Measurements from ENCODE around the gene ACSBG1.

Gene ACSBG1

GRCh38 chr15:78127882-78128281, 106.5 kb downstream of the ACSBG1 start:
- Histone ChIP-seq H3K9me2 (replicated peaks; ENCODE audit: insufficient read depth, low read length) (no peaks in the 10 kb centered on the region), H3K9ac (ENCODE audit: low read length) (no peak overlapping the region), H3K79me2 (ENCODE audit: low read length) (no peaks in the 10 kb centered on the region), H3K4me2 (ENCODE audit: low read depth, low read length) (no peak overlapping the region), H2AFZ (ENCODE audit: low read length) (no peak overlapping the region), H3K9me3 (replicated peaks; ENCODE audit: insufficient read depth, low read length) (no peaks in the 10 kb centered on the region), H3K36me3 (replicated peaks; ENCODE audit: insufficient read depth, low read length) (no peaks in the 10 kb centered on the region), H3K27me3 (replicated peaks; ENCODE audit: insufficient read depth, low read length) (no peaks in the 10 kb centered on the region), H4K20me1 (ENCODE audit: insufficient read depth, low read length) (no peaks in the 10 kb centered on the region), H3K4me3 (ENCODE audit: low read length) (no peak overlapping the region), H3K4me1 (ENCODE audit: low read length) (no peaks in the 10 kb centered on the region), H3K27ac (ENCODE audit: low read length) (no peak overlapping the region), H3F3A (ENCODE audit: insufficient read depth, low read length) (peaks cover 5% of the 10 kb centered on the region; the same call in 1 of the 2 replicates)
- DNase-seq, result no peak
- TF ChIP-seq EZH2 (optimal IDR thresholded peaks at IDR 0.05; ENCODE audit: low read depth, low read length), result no peak
- TF ChIP-seq CTCF (IDR thresholded peaks at IDR 0.05; ENCODE audit: low read length), result no peak
- no peak for TF ChIP-seq EZH2phosphoT487 (IDR thresholded peaks at IDR 0.05; ENCODE audit: low read length)

- H3K79me2 ChIP-seq (ENCODE audit: low read length), result no peaks in the 10 kb centered on the region
- H3K36me3 ChIP-seq (replicated peaks; ENCODE audit: insufficient read depth, low read length), result no peaks in the 10 kb centered on the region
- no peaks in the 10 kb centered on the region for H3K9me2 ChIP-seq (replicated peaks; ENCODE audit: insufficient read depth, low read length)
- no peaks in the 10 kb centered on the region for H3K27me3 ChIP-seq (replicated peaks; ENCODE audit: insufficient read depth, low read length)
- H3F3A ChIP-seq (ENCODE audit: insufficient read depth, low read length), result no peaks in the 10 kb centered on the region
- H2AFZ ChIP-seq (ENCODE audit: low read length), result no peak overlapping the region
- no peak overlapping the region for H3K4me2 ChIP-seq (ENCODE audit: low read depth, low read length)
- TF ChIP-seq EZH2 (optimal IDR thresholded peaks at IDR 0.05; ENCODE audit: low read depth, low read length) (no peak), CTCF (IDR thresholded peaks at IDR 0.05; ENCODE audit: low read length) (no peak), EZH2phosphoT487 (IDR thresholded peaks at IDR 0.05; ENCODE audit: low read length) (no peak)
- H4K20me1 ChIP-seq (ENCODE audit: insufficient read depth, low read length), result no peaks in the 10 kb centered on the region
- no peak overlapping the region for H3K9ac ChIP-seq (ENCODE audit: low read length)
- no peak for DNase-seq
- H3K4me3 ChIP-seq (ENCODE audit: low read length), result no peak overlapping the region
- no peaks in the 10 kb centered on the region for H3K4me1 ChIP-seq (ENCODE audit: low read length)
- H3K9me3 ChIP-seq (replicated peaks; ENCODE audit: insufficient read depth, low read length), result no peaks in the 10 kb centered on the region
- no peak overlapping the region for H3K27ac ChIP-seq (ENCODE audit: low read length)
Measured at GRCh38 chr15:78125267-78125666, 109.1 kb downstream of the ACSBG1 start.

GRCh38 chr15:78120523-78120922, 113.8 kb downstream of the ACSBG1 start:
- Histone ChIP-seq H3K27ac (ENCODE audit: low read length) (no peak overlapping the region), H3K79me2 (ENCODE audit: low read length) (no peaks in the 10 kb centered on the region), H3K9me2 (replicated peaks; ENCODE audit: insufficient read depth, low read length) (no peaks in the 10 kb centered on the region), H2AFZ (ENCODE audit: low read length) (no peak overlapping the region), H4K20me1 (ENCODE audit: insufficient read depth, low read length) (no peaks in the 10 kb centered on the region), H3K9me3 (replicated peaks; ENCODE audit: insufficient read depth, low read length) (no peaks in the 10 kb centered on the region), H3K9ac (ENCODE audit: low read length) (no peak overlapping the region), H3K4me3 (ENCODE audit: low read length) (no peak overlapping the region), H3F3A (ENCODE audit: insufficient read depth, low read length) (no peaks in the 10 kb centered on the region), H3K4me1 (ENCODE audit: low read length) (no peaks in the 10 kb centered on the region), H3K27me3 (replicated peaks; ENCODE audit: insufficient read depth, low read length) (no peaks in the 10 kb centered on the region), H3K36me3 (replicated peaks; ENCODE audit: insufficient read depth, low read length) (no peaks in the 10 kb centered on the region), H3K4me2 (ENCODE audit: low read depth, low read length) (no peak overlapping the region)
- DNase-seq, result no peak
- no peak for TF ChIP-seq CTCF (IDR thresholded peaks at IDR 0.05; ENCODE audit: low read length)
- TF ChIP-seq EZH2 (optimal IDR thresholded peaks at IDR 0.05; ENCODE audit: low read depth, low read length), result no peak
- TF ChIP-seq EZH2phosphoT487 (IDR thresholded peaks at IDR 0.05; ENCODE audit: low read length), result no peak

Data from MM.1S (cell line).